HepG2 (cell line): ENCODE measurements around the gene FRMD1. TPM values are rescaled to one million over a fixed set of nuclear protein-coding genes. Genes with fewer than 3 reads are reported as not detected.

Experiments
- FOXK2 ChIP-seq: fragments of 450-650 bp; IDR thresholded peaks from 2 replicates; pipeline ENCODE4 v1.6.1; 2016
- GPN1 ChIP-seq: sonication (generic); formaldehyde crosslinking; IDR thresholded peaks from 2 replicates; pipeline ENCODE4 v1.5.1; 2020; ENCODE audit warnings: missing genetic modification reagents, borderline replicate concordance
- IRF1 ChIP-seq: sonication (generic); formaldehyde crosslinking; IDR thresholded peaks from 2 replicates; pipeline ENCODE4 v1.4.0; 2020; ENCODE audit warnings: low read depth, mild to moderate bottlenecking, missing genetic modification reagents
- RFXANK ChIP-seq: IDR thresholded peaks from 2 replicates; pipeline ENCODE4 v1.6.1; 2016
- RNF2 ChIP-seq: fragments of 450-650 bp; conservative IDR thresholded peaks from 2 replicates; pipeline ENCODE4 v1.6.1; 2016; ENCODE audit warnings: low read depth
- SMARCE1 ChIP-seq: fragments of 450-650 bp; IDR thresholded peaks from 2 replicates; pipeline ENCODE4 v1.6.1; 2017; ENCODE audit warnings: borderline replicate concordance
- TBX2 ChIP-seq: sonication (generic); formaldehyde crosslinking; IDR thresholded peaks from 2 replicates; pipeline ENCODE4 v1.5.0; 2020; ENCODE audit warnings: missing genetic modification reagents, mild to moderate bottlenecking, borderline replicate concordance
- TRAFD1 ChIP-seq: sonication (generic); formaldehyde crosslinking; IDR thresholded peaks from 2 replicates; pipeline ENCODE4 v1.5.1; 2020; ENCODE audit warnings: missing genetic modification reagents, mild to moderate bottlenecking, borderline replicate concordance
- ZNF121 ChIP-seq: sonication (generic); formaldehyde crosslinking; IDR thresholded peaks from 2 replicates; pipeline ENCODE4 v1.5.0; 2020; ENCODE audit warnings: mild to moderate bottlenecking, missing genetic modification reagents
- ZNF224 ChIP-seq: sonication (generic); formaldehyde crosslinking; IDR thresholded peaks from 2 replicates; pipeline ENCODE4 v1.5.0; 2020; ENCODE audit warnings: mild to moderate bottlenecking, missing genetic modification reagents
- ZNF567 ChIP-seq: sonication (generic); formaldehyde crosslinking; IDR thresholded peaks from 2 replicates; pipeline ENCODE4 v1.8.1; 2023; ENCODE audit warnings: mild to moderate bottlenecking, missing genetic modification reagents, borderline replicate concordance
- ZNF609 ChIP-seq: sonication (generic); formaldehyde crosslinking; IDR thresholded peaks from 2 replicates; pipeline ENCODE4 v1.4.0; 2020; ENCODE audit warnings: mild to moderate bottlenecking, missing genetic modification reagents, borderline replicate concordance
- ZNF660 ChIP-seq: sonication (generic); formaldehyde crosslinking; IDR thresholded peaks from 2 replicates; pipeline ENCODE4 v1.5.1; 2020; ENCODE audit warnings: mild to moderate bottlenecking, low read depth, missing genetic modification reagents, borderline replicate concordance
- ZNF720 ChIP-seq: sonication (generic); formaldehyde crosslinking; IDR thresholded peaks from 2 replicates; pipeline ENCODE4 v1.4.0; 2020; ENCODE audit warnings: missing genetic modification reagents
- ZNF75D ChIP-seq: sonication (generic); formaldehyde crosslinking; IDR thresholded peaks from 2 replicates; pipeline ENCODE4 v1.8.1; 2023; ENCODE audit warnings: missing genetic modification reagents, mild to moderate bottlenecking, borderline replicate concordance
- ZSCAN9 ChIP-seq: IDR thresholded peaks from 2 replicates; pipeline ENCODE4 v1.6.1; 2016; ENCODE audit warnings: borderline replicate concordance
- polyA plus RNA-seq, 8 experiments: library from polyadenylated mRNA; depleted of rRNA in 3 of 8; stranded (reverse) in 7 of 8; unstranded in 1 of 8; fragments of >200 nt; fragmentation: Illumina TruSeq in 4 of 8; extraction: Trizol in 4 of 8; gene quantifications; 2 replicates each; pipeline versions ENCODE4 v1.2.1 to v1.2.3, GENCODE V29; 2011 to 2016; ENCODE audit warnings: low read depth in 4 of 8, missing spikeins in 1 of 8, mixed read lengths in 1 of 8; ENCODE audit not compliant: insufficient read depth in 1 of 8
- total RNA-seq, 5 experiments: library from RNA; depleted of rRNA; stranded (reverse); fragments of >200 nt; fragmentation: Illumina TruSeq; extraction: Trizol; gene quantifications; 2 replicates each; pipeline ENCODE4 v1.2.3, GENCODE V29; 2016; ENCODE audit warnings: low read depth in 1 of 5
- TF ChIP-seq, protein P1 (sequence below): sonication (generic); formaldehyde crosslinking; IDR thresholded peaks from 2 replicates; pipeline ENCODE4 v1.5.1; 2020; ENCODE audit warnings: mild to moderate bottlenecking, missing genetic modification reagents
- TF ChIP-seq, protein P2 (sequence below): sonication (generic); formaldehyde crosslinking; IDR thresholded peaks from 2 replicates; pipeline ENCODE4 v1.4.0; 2020; ENCODE audit warnings: mild to moderate bottlenecking, missing genetic modification reagents

FRMD1 gene
- total and polyA plus RNA-seq, 2 of the 13 experiments (the other 11 are each of a cell fraction or from before 2014, with no cell fraction given), result 0.01 TPM; not detected in 1

- TF ChIP-seq, protein P1, sequence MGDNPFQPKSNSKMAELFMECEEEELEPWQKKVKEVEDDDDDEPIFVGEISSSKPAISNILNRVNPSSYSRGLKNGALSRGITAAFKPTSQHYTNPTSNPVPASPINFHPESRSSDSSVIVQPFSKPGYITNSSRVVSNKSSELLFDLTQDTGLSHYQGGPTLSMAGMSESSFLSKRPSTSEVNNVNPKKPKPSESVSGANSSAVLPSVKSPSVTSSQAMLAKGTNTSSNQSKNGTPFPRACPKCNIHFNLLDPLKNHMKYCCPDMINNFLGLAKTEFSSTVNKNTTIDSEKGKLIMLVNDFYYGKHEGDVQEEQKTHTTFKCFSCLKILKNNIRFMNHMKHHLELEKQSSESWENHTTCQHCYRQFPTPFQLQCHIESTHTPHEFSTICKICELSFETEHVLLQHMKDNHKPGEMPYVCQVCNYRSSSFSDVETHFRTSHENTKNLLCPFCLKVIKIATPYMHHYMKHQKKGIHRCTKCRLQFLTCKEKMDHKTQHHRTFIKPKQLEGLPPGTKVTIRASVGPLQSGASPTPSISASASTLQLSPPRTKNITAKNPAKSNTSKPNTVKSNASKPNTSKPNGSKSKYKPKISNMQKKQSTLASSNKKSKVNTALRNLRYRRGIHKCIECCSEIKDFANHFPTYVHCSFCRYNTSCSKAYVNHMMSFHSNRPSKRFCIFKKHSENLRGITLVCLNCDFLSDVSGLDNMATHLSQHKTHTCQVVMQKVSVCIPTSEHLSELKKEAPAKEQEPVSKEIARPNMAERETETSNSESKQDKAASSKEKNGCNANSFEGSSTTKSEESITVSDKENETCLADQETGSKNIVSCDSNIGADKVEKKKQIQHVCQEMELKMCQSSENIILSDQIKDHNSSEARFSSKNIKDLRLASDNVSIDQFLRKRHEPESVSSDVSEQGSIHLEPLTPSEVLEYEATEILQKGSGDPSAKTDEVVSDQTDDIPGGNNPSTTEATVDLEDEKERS, result no peak
- TF ChIP-seq IRF1 (CRISPR knock-in tag) (no peak), ZSCAN9 (no peak), ZNF660 (no peak), RNF2 (0 out of 2 replicates have a peak, but pooled peaks have one; percentile 29), RFXANK (no peak), TBX2 (CRISPR knock-in tag) (no peak; the same call in 1 of the 2 replicates), FOXK2 (no peak), ZNF720 (no peak), ZNF75D (no peak), ZNF121 (CRISPR knock-in tag) (no peak), ZNF609 (CRISPR knock-in tag) (no peak), ZNF224 (CRISPR knock-in tag) (no peak; the same call in 1 of the 2 replicates), SMARCE1 (no peak), ZNF567 (CRISPR knock-in tag) (no peak), TRAFD1 (CRISPR knock-in tag) (no peak), GPN1 (CRISPR knock-in tag) (no peak; the same call in 1 of the 2 replicates)
- TF ChIP-seq, protein P2, sequence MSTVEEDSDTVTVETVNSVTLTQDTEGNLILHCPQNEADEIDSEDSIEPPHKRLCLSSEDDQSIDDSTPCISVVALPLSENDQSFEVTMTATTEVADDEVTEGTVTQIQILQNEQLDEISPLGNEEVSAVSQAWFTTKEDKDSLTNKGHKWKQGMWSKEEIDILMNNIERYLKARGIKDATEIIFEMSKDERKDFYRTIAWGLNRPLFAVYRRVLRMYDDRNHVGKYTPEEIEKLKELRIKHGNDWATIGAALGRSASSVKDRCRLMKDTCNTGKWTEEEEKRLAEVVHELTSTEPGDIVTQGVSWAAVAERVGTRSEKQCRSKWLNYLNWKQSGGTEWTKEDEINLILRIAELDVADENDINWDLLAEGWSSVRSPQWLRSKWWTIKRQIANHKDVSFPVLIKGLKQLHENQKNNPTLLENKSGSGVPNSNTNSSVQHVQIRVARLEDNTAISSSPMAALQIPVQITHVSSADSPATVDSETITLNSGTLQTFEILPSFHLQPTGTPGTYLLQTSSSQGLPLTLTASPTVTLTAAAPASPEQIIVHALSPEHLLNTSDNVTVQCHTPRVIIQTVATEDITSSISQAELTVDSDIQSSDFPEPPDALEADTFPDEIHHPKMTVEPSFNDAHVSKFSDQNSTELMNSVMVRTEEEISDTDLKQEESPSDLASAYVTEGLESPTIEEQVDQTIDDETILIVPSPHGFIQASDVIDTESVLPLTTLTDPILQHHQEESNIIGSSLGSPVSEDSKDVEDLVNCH (CRISPR knock-in tag), result no peak
Measured at GRCh38 chr6:168060521-168060931, 18.5 kb downstream of the FRMD1 start (continued).
